22Rv1 (cell line): ENCODE data around the gene TBC1D21.

ENCODE experiments used
- CTCF ChIP-seq: fragments of 450-650 bp; IDR thresholded peaks from 2 replicates; pipeline ENCODE4 v1.5.1; 2017; ENCODE audit warnings: mild to moderate bottlenecking
- ZFX ChIP-seq: fragments of 450-650 bp; IDR thresholded peaks from 2 replicates; pipeline ENCODE4 v1.6.1; 2017; ENCODE audit warnings: antibody characterized with exemption, borderline replicate concordance

GRCh38 chr15:73870700-73871408, 2.5 kb upstream of the TBC1D21 start:
- TF ChIP-seq CTCF = no peak
- no peak for TF ChIP-seq ZFX
